Keratinocyte (primary cell): ENCODE measurements around the gene FAM135A. TPM values are rescaled to one million over a fixed set of nuclear protein-coding genes. Genes with fewer than 3 reads are reported as not detected.

Source experiments
- DNase-seq: peaks from one replicate; pipeline ENCODE4 v3.0.0-alpha.2; 2011; ENCODE audit warnings: low read depth, missing footprints, low spot score
- FAIRE-seq: peaks from 2 replicates; lab custom pipeline; 2011; peaks lifted over from hg19 to GRCh38; lab: Jason Lieb, UNC
- H2AFZ ChIP-seq: 2 replicates; pipeline ENCODE4 v1.6.0; 2012; ENCODE audit warnings: low read length, control low read depth, inconsistent platforms; ENCODE audit not compliant: control insufficient read depth
- H3K27ac ChIP-seq: 2 replicates; pipeline ENCODE4 v1.5.1; 2011; ENCODE audit warnings: low read length; ENCODE audit not compliant: control insufficient read depth, insufficient read depth
- H3K27me3 ChIP-seq: 3 replicates; pipeline ENCODE4 v1.6.0; 2011; ENCODE audit warnings: low read length; ENCODE audit not compliant: control insufficient read depth, insufficient read depth; ENCODE audit errors: extremely low read depth
- H3K36me3 ChIP-seq, 2 experiments: 2 replicates in 1 of 2; 3 replicates in 1 of 2; pipeline ENCODE4 v1.5.1; 2011; ENCODE audit warnings: low read length in 2 of 2, mild to moderate bottlenecking in 1 of 2; ENCODE audit not compliant: control insufficient read depth in 2 of 2, insufficient read depth in 2 of 2; ENCODE audit errors: extremely low read depth in 1 of 2
- H3K4me1 ChIP-seq: 3 replicates; pipeline ENCODE4 v1.5.1; 2011; ENCODE audit warnings: low read length; ENCODE audit not compliant: control insufficient read depth, insufficient read depth; ENCODE audit errors: extremely low read depth
- H3K4me2 ChIP-seq: 3 replicates; pipeline ENCODE4 v1.6.0; 2011; ENCODE audit warnings: low read depth, low read length; ENCODE audit not compliant: control insufficient read depth, insufficient read depth; ENCODE audit errors: extremely low read depth
- H3K4me3 ChIP-seq, 3 experiments: fragments of 200-600 bp in 1 of 3; sonication (generic) in 1 of 3; 2 replicates in 2 of 3; 3 replicates in 1 of 3; pipeline ENCODE4 v1.5.1; 2011 to 2016; ENCODE audit warnings: low read length in 3 of 3, mild to moderate bottlenecking in 3 of 3, control low read depth in 2 of 3, inconsistent platforms in 1 of 3, low read depth in 1 of 3, mixed read lengths in 1 of 3, mixed run types in 1 of 3, moderate library complexity in 1 of 3; ENCODE audit not compliant: control insufficient read depth in 2 of 3, insufficient read depth in 2 of 3; ENCODE audit errors: extremely low read depth in 1 of 3
- H3K79me2 ChIP-seq: 2 replicates; pipeline ENCODE4 v1.6.0; 2012; ENCODE audit warnings: low read length; ENCODE audit not compliant: control insufficient read depth, insufficient read depth
- H3K9ac ChIP-seq: 3 replicates; pipeline ENCODE4 v1.6.0; 2011; ENCODE audit warnings: low read length; ENCODE audit not compliant: control insufficient read depth, insufficient read depth; ENCODE audit errors: extremely low read depth
- H3K9me1 ChIP-seq: 3 replicates; pipeline ENCODE4 v1.6.0; 2011; ENCODE audit warnings: low read length; ENCODE audit not compliant: control insufficient read depth, insufficient read depth; ENCODE audit errors: extremely low read depth
- H3K9me3 ChIP-seq: 2 replicates; pipeline ENCODE4 v1.5.1; 2012; ENCODE audit warnings: low read depth, low read length; ENCODE audit not compliant: control insufficient read depth
- H4K20me1 ChIP-seq: 3 replicates; pipeline ENCODE4 v1.6.0; 2011; ENCODE audit warnings: low read length; ENCODE audit not compliant: control insufficient read depth, insufficient read depth; ENCODE audit errors: extremely low read depth
- EZH2 ChIP-seq: IDR thresholded peaks from one replicate; pipeline ENCODE4 v1.6.1; 2012; ENCODE audit warnings: inconsistent platforms, mild to moderate bottlenecking, low read length, moderate library complexity
- dilution Hi-C: fragments of 300-500 bp; cut with MboI; formaldehyde crosslinking; loops from one replicate; pipeline ENCODE4 v1.7.0; 2020; ENCODE audit warnings: low sequenced_read_pairs; ENCODE audit not compliant: extremely low pct_ligation_motif_present
- polyA plus RNA-seq, 5 experiments: library from polyadenylated mRNA; depleted of rRNA in 3 of 5; stranded (reverse) in 3 of 5; stranded (forward) in 1 of 5; unstranded in 1 of 5; fragments of >200 nt; gene quantifications; 1 replicate in 1 of 5; 2 replicates in 3 of 5; 3 replicates in 1 of 5; pipeline versions ENCODE4 v1.2.1 to v1.2.3, GENCODE V29; 2011 to 2012; ENCODE audit warnings: missing spikeins in 2 of 5, low read depth in 1 of 5, low replicate concordance in 1 of 5
- TF ChIP-seq, protein P1 (sequence below), 3 experiments: IDR thresholded peaks in 1 of 3; conservative IDR thresholded peaks in 1 of 3; optimal IDR thresholded peaks in 1 of 3; 2 replicates in 2 of 3; 3 replicates in 1 of 3; pipeline versions ENCODE3 to v1.5.1; 2011; ENCODE audit warnings: low read length in 3 of 3, mild to moderate bottlenecking in 3 of 3, moderate library complexity in 2 of 3, control low read depth in 1 of 3, inconsistent platforms in 1 of 3; ENCODE audit not compliant: insufficient read depth in 2 of 3; ENCODE audit errors: extremely low read depth in 1 of 3

The FAM135A gene
- polyA plus RNA-seq, 1 donor (not counting 4 experiments of a cell fraction or from before 2014, with no cell fraction given) = 21.3 TPM

DNA sequence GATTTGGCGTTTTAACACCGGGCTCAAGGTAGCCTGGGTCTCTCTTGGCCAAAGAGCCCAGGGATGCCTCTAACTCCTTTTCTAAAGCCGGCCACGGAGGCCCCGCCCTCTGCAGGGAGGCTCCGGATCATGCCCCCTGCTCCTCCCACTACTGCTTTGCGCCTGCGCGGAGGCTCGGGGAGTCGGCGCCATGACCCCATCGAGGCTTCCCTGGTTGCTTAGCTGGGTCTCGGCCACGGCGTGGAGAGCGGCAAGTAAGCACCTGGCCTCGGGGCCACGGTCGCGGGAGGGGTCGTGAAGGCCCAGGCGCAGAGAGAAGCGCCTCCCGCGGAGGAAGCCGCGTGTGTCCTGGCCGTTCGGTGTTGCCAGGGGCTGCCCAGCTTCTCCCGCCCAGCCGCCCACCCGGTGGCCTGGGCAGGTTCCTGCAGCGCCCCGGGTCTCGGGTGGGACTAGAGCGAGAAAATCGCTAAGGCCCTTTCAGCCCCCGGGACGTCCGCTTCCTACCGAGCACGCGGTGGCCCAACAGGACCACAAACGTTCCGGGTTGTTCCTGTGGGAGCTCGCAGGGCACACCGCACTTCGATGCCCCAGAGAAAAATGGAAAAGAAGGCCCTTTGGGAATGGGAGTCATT is 153.6 kb downstream of the FAM135A start, which contains the start of gene SDHAF4:
SDHAF4 (plus strand) TSS at position 180 of the 632 bp plus-strand sequence; CDS start at position 191, 11 bp downstream.
- Histone ChIP-seq H3K27ac (peak within 1 kb of the TSS; percentile 76), H4K20me1 (no peaks in the 10 kb centered on the region), H3K9ac (peak within 1 kb of the TSS; percentile 90), H3K9me1 (no peaks in the 10 kb centered on the region), H3K79me2 (peaks cover 9% of the 10 kb centered on the region), H3K4me1 (no peaks in the 10 kb centered on the region), H2AFZ (peak within 1 kb of the TSS; percentile 95), H3K4me3 (peak within 1 kb of the TSS; percentile 83 to 93 (median 84)), H3K36me3 (peaks cover 0 to 4% of the 10 kb centered on the region in 2 experiments), H3K4me2 (peak within 1 kb of the TSS; percentile 91), H3K27me3 (no peaks in the 10 kb centered on the region), H3K9me3 (no peaks in the 10 kb centered on the region)
- TF ChIP-seq EZH2 = no peak
- TF ChIP-seq, protein P1, sequence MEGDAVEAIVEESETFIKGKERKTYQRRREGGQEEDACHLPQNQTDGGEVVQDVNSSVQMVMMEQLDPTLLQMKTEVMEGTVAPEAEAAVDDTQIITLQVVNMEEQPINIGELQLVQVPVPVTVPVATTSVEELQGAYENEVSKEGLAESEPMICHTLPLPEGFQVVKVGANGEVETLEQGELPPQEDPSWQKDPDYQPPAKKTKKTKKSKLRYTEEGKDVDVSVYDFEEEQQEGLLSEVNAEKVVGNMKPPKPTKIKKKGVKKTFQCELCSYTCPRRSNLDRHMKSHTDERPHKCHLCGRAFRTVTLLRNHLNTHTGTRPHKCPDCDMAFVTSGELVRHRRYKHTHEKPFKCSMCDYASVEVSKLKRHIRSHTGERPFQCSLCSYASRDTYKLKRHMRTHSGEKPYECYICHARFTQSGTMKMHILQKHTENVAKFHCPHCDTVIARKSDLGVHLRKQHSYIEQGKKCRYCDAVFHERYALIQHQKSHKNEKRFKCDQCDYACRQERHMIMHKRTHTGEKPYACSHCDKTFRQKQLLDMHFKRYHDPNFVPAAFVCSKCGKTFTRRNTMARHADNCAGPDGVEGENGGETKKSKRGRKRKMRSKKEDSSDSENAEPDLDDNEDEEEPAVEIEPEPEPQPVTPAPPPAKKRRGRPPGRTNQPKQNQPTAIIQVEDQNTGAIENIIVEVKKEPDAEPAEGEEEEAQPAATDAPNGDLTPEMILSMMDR (optimal IDR thresholded peaks at IDR 0.05 in 1 of 3, IDR thresholded peaks at IDR 0.05 in 1 of 3, conservative IDR thresholded peaks at IDR 0.05 in 1 of 3; ENCODE audit: extremely low read depth in 1 of 3, insufficient read depth in 2 of 3, low read length in 3 of 3) = no peak
- FAIRE-seq (peak; percentile 62), DNase-seq (peak; percentile 28)
- dilution Hi-C loops = no loop called here

DNA sequence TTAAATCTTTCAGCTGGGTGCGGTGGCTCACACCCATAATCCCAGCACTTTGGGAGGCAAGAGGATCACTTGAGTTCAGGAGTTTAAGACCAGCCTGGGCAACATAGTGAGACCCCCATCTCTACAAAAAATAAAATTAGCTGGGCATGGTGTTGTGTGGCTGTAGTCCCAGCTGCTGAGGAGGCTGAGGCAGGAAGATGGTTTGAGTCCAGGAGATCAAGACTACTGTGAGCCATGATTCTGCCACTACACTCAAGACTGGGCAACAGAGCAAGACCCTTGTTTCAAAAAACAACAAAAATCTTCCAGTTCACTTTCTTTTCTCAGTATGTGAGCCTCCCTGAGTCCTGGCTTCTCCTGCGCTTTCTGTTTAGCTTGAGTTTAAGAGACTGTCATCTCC is 161.3 kb downstream of the FAM135A start:
- Histone ChIP-seq H3K9ac (no peak overlapping the region), H3K27ac (no peak overlapping the region), H3K9me3 (no peaks in the 10 kb centered on the region), H3K4me2 (no peak overlapping the region), H2AFZ (no peak overlapping the region), H3K4me3 (no peak overlapping the region), H4K20me1 (no peaks in the 10 kb centered on the region), H3K79me2 (no peaks in the 10 kb centered on the region), H3K9me1 (no peaks in the 10 kb centered on the region), H3K4me1 (no peaks in the 10 kb centered on the region), H3K36me3 (peaks cover 0 to 4% of the 10 kb centered on the region in 2 experiments), H3K27me3 (no peaks in the 10 kb centered on the region)
- FAIRE-seq (no peak), DNase-seq (no peak)
- dilution Hi-C loops = no loop called here
- TF ChIP-seq, protein P1 (optimal IDR thresholded peaks at IDR 0.05 in 1 of 3, IDR thresholded peaks at IDR 0.05 in 1 of 3, conservative IDR thresholded peaks at IDR 0.05 in 1 of 3; ENCODE audit: extremely low read depth in 1 of 3, insufficient read depth in 2 of 3, low read length in 3 of 3) = no peak
- no peak for TF ChIP-seq EZH2
